Fibroblast of peridontal ligament (primary cell): Measurements from ENCODE around the gene ESYT1.

Source experiments
- DNase-seq: peaks from one replicate; pipeline ENCODE4 v3.0.0-alpha.2; 2010; ENCODE audit errors: extremely low read depth

Gene ESYT1

GRCh38 chr12:56127888-56128669, at the start of gene ESYT1:
ESYT1 (plus strand) TSS chr12:56128267; CDS start chr12:56128320, 53 bp downstream.
- peak; percentile 100 for DNase-seq

DNA sequence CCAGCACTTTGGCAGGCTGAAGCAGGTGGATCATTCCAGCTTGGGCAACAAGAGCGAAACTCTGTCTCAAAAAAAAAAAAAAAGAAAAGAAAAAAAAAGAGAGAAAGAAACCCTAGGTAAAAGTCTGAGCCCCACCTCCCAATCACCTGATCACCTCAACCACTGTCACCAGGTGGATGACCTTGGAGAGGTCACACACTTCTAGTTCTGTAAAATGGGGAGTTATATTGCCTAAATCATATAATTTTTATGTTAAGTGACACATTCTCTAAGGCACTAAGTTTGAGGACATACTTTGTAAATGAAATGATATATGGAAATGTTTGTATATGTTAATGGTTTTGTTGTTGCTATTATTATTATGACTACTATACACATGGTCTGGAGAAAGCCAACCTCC, 49.6 kb upstream of the ESYT1 start:
- DNase-seq, result no peak

DNA sequence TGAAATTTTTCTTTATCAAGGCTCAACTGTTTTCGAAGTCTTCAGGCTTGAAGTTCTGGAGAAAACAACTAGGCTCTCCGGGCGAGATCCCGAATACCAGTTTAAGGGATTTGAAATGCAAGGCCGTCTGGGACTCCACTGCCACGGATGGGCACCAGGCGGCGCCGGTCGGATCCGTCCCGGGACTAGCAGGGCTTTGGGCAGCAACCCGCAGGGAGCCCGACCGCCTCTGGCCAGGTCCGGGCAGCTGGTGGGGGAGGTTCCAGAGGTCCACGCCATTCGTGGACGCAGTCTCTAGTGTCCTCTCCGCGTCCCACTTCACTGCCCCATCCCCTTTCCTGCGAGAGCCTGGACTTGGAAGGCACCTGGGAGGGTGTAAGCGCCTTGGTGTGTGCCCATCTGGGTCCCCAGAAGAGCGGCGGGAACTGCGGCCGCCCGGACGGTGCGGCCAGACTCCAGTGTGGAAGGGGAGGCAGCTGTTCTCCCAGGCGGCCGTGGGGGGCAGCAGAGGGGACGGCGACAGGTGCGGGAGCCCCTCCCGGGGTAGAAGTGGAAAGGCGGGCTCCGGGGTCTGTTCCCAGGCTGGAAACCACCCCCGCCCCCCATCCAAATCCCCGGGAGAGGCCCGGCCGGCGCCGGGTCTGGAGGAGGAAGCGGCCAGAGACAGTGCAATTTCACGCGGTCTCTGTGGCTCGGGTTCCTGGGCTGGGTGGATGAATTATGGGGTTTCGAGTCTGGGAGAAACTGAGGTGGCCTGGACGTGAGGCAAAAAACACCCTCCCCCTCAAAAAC, 48.9 kb upstream of the ESYT1 start:
- DNase-seq, result peak; percentile 80

- DNase-seq, result peak; percentile 65
Measured at GRCh38 chr12:56079723-56080555, 48.1 kb upstream of the ESYT1 start, which contains the start of gene ERBB3. ERBB3 (plus strand) TSS chr12:56080165; CDS start chr12:56080301, 136 bp downstream.

GRCh38 chr12:56080556-56081138, 47.4 kb upstream of the ESYT1 start:
- no peak for DNase-seq

GRCh38 chr12:56081393-56082347, 46.4 kb upstream of the ESYT1 start:
- no peak for DNase-seq

GRCh38 chr12:56082382-56082781, 45.7 kb upstream of the ESYT1 start:
- no peak for DNase-seq

GRCh38 chr12:56082967-56083366, 45.1 kb upstream of the ESYT1 start:
- no peak for DNase-seq

GRCh38 chr12:56084958-56085543, 43.0 kb upstream of the ESYT1 start:
- DNase-seq, result no peak

- DNase-seq, result no peak
Measured at GRCh38 chr12:56086096-56086495, 42.0 kb upstream of the ESYT1 start.

DNA sequence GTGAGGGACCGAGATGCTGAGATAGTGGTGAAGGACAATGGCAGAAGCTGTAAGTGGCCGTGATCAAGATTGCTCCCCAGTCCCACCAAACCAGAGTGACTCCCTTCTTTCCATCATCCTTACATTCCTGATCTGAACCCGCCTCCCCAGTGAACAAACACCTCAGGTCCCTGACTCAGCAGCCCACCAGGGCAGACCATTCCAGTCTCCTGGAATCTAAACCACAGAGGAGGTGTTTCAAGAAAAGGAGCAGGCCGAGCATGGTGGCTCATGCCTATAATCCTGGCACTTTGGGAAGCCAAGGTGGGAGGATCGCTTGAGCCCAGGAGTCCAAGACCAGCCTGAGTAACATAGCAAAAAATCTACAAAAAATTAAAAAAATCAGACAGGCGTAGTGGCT, 41.5 kb upstream of the ESYT1 start:
- no peak for DNase-seq

DNA sequence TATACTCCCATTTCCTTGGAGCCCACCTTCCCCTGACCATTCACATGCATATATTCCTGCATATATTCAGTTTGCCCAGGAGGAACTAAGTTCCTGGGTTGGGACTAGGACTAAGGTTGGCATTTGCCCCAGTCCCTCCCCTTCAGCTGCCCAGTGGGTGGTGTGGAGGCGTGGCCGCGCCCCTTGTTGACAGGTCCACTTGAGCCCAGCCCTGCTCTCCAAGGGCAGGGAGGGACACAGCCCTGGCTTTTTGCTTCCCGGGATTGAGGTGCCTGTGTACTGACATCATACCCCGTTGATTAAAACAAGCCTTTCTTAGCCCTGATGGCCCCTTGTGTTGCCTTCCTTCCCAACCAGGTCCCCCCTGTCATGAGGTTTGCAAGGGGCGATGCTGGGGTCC, 40.8 kb upstream of the ESYT1 start:
- no peak for DNase-seq

GRCh38 chr12:56097738-56098137, 30.3 kb upstream of the ESYT1 start:
- DNase-seq, result no peak

- no peak for DNase-seq
Measured at GRCh38 chr12:56098592-56098991, 29.5 kb upstream of the ESYT1 start.

DNA sequence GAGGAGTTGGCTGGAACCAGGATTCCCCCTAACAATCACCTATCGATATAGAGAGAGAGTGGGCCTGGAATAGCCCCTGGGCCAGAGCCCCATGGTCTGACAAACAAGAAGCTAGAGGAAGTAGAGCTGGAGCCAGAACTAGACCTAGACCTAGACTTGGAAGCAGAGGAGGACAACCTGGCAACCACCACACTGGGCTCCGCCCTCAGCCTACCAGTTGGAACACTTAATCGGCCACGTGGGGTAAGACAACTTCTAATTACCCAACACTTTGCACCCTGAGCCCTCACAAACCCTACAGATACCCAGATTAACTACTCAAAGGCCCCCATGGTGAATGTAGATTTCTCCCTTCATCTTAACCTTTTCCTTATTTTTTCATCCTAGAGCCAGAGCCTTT, 28.3 kb upstream of the ESYT1 start:
- DNase-seq, result no peak

DNA sequence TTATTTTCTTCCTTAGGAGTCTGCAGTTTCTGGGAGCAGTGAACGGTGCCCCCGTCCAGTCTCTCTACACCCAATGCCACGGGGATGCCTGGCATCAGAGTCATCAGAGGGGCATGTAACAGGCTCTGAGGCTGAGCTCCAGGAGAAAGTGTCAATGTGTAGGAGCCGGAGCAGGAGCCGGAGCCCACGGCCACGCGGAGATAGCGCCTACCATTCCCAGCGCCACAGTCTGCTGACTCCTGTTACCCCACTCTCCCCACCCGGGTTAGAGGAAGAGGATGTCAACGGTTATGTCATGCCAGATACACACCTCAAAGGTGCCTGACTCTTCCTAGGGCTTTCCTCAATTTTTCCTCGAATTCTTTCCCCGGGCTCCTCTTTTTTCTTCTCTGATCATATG, 27.0 kb upstream of the ESYT1 start:
- DNase-seq, result no peak

DNA sequence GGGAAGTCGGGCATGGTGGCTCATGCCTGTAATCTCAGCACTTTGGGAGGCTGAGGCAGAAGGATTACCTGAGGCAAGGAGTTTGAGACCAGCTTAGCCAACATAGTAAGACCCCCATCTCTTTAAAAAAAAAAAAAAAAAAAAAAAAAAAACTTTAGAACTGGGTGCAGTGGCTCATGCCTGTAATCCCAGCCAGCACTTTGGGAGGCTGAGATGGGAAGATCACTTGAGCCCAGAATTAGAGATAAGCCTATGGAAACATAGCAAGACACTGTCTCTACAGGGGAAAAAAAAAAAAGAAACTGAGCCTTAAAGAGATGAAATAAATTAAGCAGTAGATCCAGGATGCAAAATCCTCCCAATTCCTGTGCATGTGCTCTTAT, 25.4 kb upstream of the ESYT1 start:
- DNase-seq, result no peak

- no peak for DNase-seq
Measured at GRCh38 chr12:56103066-56103711, 24.9 kb upstream of the ESYT1 start.

DNA sequence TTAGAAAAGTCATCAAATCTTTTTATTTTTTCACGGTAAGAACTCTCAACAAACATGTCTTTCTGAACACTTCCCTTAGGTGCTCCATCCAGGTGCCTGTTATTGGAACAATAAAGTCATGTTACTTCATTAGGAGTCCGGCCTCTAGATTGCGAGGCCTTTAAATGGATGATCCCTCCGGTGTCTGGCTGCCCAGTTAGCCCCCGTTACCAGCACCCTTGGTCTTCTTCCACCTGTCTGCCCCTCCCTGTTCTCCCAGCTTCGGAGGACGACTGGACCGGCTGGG, 24.3 kb upstream of the ESYT1 start:
- no peak for DNase-seq
